Activated CD8-positive, alpha-beta memory T cell treated with anti-CD3 and anti-CD28 coated beads, Interleukin-2, amount 50 U/mL, for 1 hour (primary cell): Measurements from ENCODE around the gene EPPIN.
"Not testable (repeated sequence)": the region's sequence is repeated elsewhere in the genome, so short reads cannot be mapped to it uniquely, and the experiment has no call there.

Experiments
- DNase-seq: peaks from one replicate; pipeline ENCODE4 v3.0.0-alpha.2; 2020; ENCODE audit errors: extremely low read depth

EPPIN gene

DNA sequence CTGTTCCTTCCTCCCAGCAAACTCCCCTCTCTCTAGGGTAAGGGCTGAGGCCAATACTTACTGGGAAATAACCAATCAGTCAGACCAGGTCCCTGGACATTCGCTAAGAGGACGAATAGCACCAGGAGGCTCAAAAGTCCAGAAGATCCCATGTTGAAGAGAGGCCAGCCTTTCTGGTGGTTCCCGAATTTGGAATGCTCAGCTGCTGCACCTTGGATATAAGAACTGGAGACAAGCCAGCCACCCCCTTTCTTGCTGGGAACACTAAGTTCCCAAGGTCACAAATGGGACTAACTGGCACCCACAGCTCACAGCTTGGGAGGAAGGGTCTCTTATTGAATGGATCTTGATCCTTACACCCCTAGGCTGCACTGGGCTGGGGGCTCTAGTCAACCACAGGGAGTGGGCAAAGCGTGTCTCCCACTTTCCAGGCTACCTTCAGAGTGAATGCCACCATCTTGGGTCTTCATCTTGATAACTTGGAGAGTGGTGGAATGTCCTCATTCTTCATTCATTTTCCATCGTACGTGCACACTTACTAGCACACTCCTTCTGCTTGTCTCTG, at the start of gene EPPIN:
TSS of gene EPPIN (minus strand) at position 196 of the 565 bp plus-strand sequence. CDS start at position 152, 44 bp downstream.
- no peak for DNase-seq

DNA sequence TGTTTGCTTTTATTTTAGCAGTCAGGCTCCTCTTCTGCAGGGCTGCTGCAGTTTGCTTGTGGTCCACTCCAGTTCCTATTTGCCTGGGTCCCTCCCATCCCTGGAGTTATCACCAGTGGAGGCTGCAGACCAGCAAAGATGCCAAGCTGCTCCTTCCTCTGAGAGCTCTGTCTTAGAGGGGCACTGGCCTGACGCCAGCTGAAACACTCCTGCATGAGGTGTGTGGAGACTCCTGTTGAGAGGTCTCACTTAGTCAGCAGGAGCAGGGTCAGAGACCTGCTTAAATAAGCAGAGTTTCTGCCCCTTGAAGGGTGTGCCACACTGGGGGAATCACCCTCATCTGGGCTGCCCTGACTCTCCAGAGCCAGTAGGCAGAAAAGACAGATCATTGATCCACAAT, 48.0 kb upstream of the EPPIN start:
- DNase-seq = no peak

- no peak for DNase-seq
These were observed 46.3 kb upstream of the EPPIN start for GRCh38 chr20:45593498-45593897.

DNA sequence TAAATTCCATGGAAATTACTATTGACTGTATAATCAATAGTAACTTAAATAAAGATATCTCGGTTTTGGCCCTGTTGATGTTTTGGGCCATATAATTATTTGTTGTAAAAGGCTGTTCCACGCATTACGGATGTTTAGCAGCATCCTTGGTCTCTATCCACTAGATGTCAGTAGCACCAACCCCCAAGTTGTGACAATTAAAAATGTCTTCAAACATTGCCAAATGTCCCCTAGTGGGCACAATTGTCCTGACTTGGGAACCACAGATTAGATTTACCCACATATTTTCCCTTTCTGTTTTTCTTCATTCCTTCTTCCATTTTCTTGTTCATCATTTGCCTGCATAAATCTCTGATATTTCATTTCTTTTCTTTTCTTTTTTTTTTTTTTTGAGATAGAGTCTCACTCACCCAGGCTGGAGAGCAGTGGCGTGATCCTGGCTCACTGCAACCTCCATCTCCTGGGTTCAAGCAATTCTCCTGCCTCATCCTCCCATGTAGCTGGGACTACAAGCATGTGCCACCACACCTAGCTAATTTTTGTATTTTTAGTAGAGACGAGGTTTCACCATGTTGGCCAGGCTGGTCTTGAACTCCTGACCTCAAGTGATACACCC, 45.5 kb upstream of the EPPIN start:
- no peak for DNase-seq

DNA sequence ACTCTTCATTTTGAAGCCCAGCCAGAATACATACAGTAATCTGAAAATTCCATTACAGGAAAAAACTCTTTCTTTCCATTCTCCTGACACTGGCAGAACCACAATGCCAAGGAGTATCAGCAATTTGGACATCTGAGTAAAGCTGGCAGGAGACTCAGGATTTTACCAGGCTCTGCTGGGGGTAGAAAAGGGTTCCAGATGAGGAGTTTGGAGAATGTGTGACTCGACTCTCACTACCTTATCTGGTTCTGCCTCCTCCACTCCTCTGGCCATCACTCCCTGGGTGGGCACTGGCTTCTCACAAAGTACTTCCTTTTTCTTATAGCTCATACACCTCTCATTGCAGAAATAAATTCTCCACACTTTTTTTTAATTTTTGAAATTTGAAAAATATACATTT, 42.5 kb upstream of the EPPIN start:
- no peak for DNase-seq

GRCh38 chr20:45588800-45589199, 41.6 kb upstream of the EPPIN start:
- no peak for DNase-seq

- DNase-seq = not testable (repeated sequence)
These were observed 38.8 kb upstream of the EPPIN start for GRCh38 chr20:45585986-45586385.

DNA sequence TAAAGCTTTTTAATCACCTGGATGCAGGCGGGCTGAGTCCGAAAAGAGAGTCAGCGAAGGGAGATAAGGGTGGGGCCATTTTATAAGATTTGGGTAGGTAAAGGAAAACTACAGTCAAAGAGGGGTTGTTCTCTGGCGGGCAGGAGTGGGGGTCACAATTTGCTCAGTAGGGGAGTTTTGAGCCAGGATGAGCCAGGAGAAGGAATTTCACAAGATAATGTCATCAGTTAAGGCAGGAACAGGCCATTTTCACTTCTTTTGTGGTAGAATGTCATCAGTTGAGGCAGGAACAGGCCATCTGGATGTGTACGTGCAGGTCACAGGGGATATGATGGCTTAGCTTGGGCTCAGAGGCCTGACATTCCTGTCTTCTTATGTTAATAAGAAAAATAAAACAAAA, 37.1 kb upstream of the EPPIN start:
- not testable (repeated sequence) for DNase-seq

DNA sequence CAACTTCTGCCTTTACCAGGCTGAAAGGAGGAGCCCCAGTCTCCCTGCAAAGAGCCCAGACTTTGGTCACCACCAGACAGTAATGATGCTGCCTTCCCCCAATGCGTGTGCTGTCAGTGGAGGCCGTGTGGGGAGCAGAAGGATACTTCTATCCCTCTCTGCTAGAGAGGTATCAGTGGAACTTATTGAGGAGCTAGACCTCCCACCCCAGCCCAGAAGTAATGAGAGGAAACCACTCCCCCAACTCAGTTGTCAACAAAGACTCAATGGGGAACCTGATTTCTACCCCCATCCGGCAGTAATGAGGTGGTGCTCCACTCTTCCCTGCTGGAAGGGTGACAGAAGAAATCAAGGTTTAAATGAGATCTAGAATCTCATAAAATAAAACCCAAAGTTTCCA, 36.3 kb upstream of the EPPIN start:
- DNase-seq = no peak

GRCh38 chr20:45581702-45582101, 34.5 kb upstream of the EPPIN start:
- DNase-seq = no peak

- no peak for DNase-seq
These were observed 32.0 kb upstream of the EPPIN start, which contains the start of gene WFDC8 for GRCh38 chr20:45579184-45579583. Gene WFDC8 (minus strand): TSS chr20:45579284. CDS start chr20:45579247, 37 bp downstream.

- no peak for DNase-seq
These were observed 31.0 kb upstream of the EPPIN start for GRCh38 chr20:45578231-45578630.

DNA sequence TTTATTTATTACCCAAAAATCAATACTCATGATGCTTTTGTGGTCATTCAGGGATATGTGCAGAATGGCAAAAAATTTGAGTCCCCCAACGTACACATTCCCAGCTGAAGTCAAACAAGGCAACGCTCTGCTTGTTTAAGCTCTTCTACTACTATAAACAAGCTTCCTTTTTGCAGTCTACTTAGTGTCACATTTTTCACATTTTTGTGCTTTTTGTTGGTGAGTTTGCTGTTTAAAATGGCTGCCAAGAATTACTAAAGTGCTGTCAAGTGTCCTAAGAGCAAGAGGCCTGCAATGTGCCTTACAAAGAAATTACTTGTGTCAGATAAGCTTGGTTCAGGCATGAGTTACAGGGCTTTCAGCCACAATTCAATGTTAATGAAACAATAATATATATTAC, 29.8 kb upstream of the EPPIN start:
- DNase-seq = no peak

- DNase-seq = no peak
These were observed 28.7 kb upstream of the EPPIN start for GRCh38 chr20:45575931-45576330.

DNA sequence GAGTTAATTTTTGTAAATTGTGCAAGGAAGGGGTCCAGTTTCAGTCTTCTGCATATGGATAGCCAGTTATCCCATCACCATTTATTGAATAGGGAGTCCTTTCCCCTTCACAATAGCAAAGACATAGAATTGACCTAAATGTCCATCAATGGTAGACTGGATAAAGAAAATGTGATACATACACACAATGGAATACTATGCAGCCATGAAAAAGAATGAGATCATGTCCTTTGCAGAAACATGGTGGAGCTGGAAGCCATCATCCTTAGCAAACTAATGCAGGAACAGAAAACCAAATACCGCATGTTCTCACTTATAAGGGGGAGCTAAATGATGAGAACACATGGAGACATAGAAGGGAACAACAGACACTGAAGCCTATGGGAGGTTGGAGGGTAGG, 22.4 kb upstream of the EPPIN start:
- DNase-seq = not testable (repeated sequence)

GRCh38 chr20:45564760-45565276, 17.6 kb upstream of the EPPIN start:
- no peak for DNase-seq

- no peak for DNase-seq
These were observed 8.0 kb upstream of the EPPIN start for GRCh38 chr20:45555198-45555597.

- DNase-seq = no peak
These were observed 5.3 kb upstream of the EPPIN start for GRCh38 chr20:45552456-45552855.

DNA sequence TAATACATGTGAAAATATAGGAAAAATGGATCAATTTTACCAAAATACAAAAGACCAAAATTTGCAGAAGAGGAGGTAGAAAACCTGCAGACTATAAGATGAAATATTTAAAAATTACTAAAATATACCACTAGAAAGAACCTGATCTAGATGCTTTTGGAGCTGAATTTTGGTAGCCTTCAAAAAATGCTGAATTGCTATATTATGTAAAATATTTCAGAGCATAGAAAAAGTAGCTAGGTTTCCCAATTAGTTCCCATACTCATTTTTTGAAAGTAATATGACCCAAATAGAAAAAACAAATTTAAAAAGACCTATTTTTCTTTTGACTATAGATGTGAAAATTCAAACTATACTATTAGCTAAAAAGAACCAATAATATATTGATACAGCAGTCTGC, 3.6 kb upstream of the EPPIN start:
- no peak for DNase-seq

GRCh38 chr20:45548410-45548809, 1.2 kb upstream of the EPPIN start:
- DNase-seq = no peak

DNA sequence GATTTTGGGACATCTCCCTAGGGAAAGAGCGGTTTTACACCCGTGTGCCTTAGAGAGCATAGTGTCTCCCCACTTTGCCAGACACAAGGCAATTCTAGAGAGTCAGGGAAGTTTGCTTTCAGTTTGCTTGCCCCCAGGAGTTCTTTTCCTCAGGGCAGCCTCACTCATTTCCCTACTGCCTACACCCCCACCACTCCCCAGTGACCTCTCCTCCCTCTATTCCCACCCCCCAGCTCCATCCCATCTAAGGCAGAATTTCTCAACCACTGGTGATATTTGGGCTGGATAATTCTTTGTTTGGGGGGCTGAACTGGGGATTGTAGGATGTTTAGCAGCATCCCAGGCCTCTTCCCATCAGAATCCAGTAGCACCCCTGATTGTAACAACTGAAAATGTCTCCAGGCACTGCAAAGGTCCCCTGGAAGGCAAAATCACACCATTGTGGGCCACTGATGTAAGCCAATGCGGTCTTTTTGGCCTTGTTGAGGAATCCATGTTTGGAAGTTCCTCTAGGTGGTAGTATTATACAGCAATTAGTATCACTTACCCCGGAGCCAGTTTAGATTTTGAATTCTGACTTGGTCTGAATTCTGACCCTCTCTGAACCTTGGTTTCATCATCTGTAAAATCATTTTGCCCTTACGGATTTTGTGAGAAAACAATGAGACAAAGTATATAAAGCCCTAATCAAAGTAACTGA, 1.3 kb downstream of the EPPIN start:
- DNase-seq = no peak

- no peak for DNase-seq
These were observed 1.9 kb downstream of the EPPIN start for GRCh38 chr20:45545351-45545750.

DNA sequence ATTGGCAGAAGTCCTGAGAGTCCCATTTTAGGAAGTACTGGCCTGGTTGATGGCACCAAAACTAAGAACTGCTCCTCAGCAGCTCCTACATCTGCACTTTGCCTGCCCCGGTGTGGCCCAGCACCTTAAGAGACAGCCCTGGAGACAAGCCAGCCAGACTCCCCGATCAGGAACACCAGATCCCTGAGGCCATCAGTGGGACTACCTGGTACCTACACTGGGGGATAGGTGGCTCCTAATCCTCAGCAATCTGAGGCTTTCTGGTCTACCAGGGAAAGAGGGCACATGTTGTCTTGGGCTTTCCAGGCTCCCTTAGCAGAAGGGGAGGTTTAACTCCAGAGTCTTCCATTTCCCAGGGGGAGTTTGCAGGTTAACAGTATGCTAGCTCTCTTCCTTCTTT, 7.8 kb downstream of the EPPIN start, which contains the start of gene WFDC6:
TSS of gene WFDC6 (minus strand) at position 101 of the 400 bp plus-strand sequence. CDS start at position 26, 75 bp downstream.
- no peak for DNase-seq
